ENCODE measurements around the gene PRKCH. TPM values are rescaled to one million over a fixed set of nuclear protein-coding genes. Genes with fewer than 3 reads are reported as not detected.

Gene PRKCH
- total and polyA plus RNA-seq, 10 of the 15 experiments (the other 5 are each of a cell fraction or from before 2014, with no cell fraction given): 10.7 to 140 (median 33.2) TPM

- H3K9me3 ChIP-seq (replicated peaks; ENCODE audit: control insufficient read depth, insufficient read depth, low read length): no peaks in the 10 kb centered on the region; the same call in 2 of the 3 replicates
- no peak for FAIRE-seq
- H3K9ac ChIP-seq (ENCODE audit: control insufficient read depth, insufficient read depth, low read length): no peak overlapping the region
- ChIA-PET CTCF (no interaction called here), SMC1A (ENCODE audit: uncharacterized antibody, unreplicated experiment) (interaction anchor here (0.9 kb wide), 1 partner anchor 10 kb away, joined by 3 read pairs; no protein-coding TSS in a partner anchor), RAD21 (ENCODE audit: unreplicated experiment) (interaction anchor here (0.9 to 1.1 kb wide), 2 partner anchors 21 to 33 kb away, joined by 3 to 4 read pairs; no protein-coding TSS in a partner anchor), POLR2A (no interaction called here)
- TF ChIP-seq IRF5 (IDR thresholded peaks at IDR 0.05; ENCODE audit: borderline replicate concordance): no peak
- TF ChIP-seq ZNF384 (IDR thresholded peaks at IDR 0.05; ENCODE audit: borderline replicate concordance, low read depth, low read length): peak; percentile 60
- H3K4me2 ChIP-seq (ENCODE audit: control insufficient read depth, insufficient read depth): no peak overlapping the region
- in situ Hi-C loops (cut with MboI): no loop called here
- BruUV-seq (replicated peaks): no TSS peak
- no peaks in the 10 kb centered on the region for H4K20me1 ChIP-seq (ENCODE audit: control insufficient read depth, insufficient read depth)
- H3K4me3 ChIP-seq: no peak overlapping the region
- 92% methylated on average over 1 of the region's 1 CpG for WGBS (ENCODE audit: insufficient coverage, insufficient replicate concordance, low lambda C conversion rate, missing lambda C conversion rate)
- intact Hi-C loops (cut with micrococcal nuclease; ENCODE audit: unreplicated experiment): no loop called here
- no peak overlapping the region for H2AFZ ChIP-seq (ENCODE audit: control insufficient read depth, low read depth, low read length)
- no peaks in the 10 kb centered on the region for H3K79me2 ChIP-seq (ENCODE audit: control insufficient read depth, insufficient read depth, low read length)
- peaks cover 10% of the 10 kb centered on the region for H3K4me1 ChIP-seq (ENCODE audit: control insufficient read depth, insufficient read depth, low read length)
- no peak overlapping the region for H3K27ac ChIP-seq (ENCODE audit: control insufficient read depth, insufficient read depth)
- H3K36me3 ChIP-seq (ENCODE audit: control insufficient read depth in 2 of 2, insufficient read depth in 2 of 2, low read length in 1 of 2): no peaks in the 10 kb centered on the region
- ATAC-seq: peak; percentile 52
- H3K27me3 ChIP-seq (replicated peaks in 1 of 2; ENCODE audit: control insufficient read depth in 2 of 2, insufficient read depth in 2 of 2, low read length in 1 of 2): no peaks in the 10 kb centered on the region
- no peak for DNase-seq (ENCODE audit: low read depth, low spot score)
These were observed 278.6 kb downstream of the PRKCH start for GRCh38 chr14:61599942-61600341.

Other genes starting within 250 kb of the PRKCH start
- gene TMEM30B, start 40.2 kb upstream of the PRKCH start, total RNA-seq (2014; rRNA removed): not detected in 2 replicates
- gene TMEM30B, start 40.2 kb upstream of the PRKCH start, total RNA-seq (2014; rRNA removed; fragmentation: Illumina TruSeq; extraction: Trizol): not detected in 2 replicates
- gene TMEM30B, start 40.2 kb upstream of the PRKCH start, total RNA-seq (2021): 0.10 and 0.27 TPM in 2 replicates
- gene TMEM30B, start 40.2 kb upstream of the PRKCH start, polyA plus RNA-seq (2011; rRNA removed): not detected in 2 replicates
- not detected in 2 replicates for gene TMEM30B, start 40.2 kb upstream of the PRKCH start, polyA plus RNA-seq (2014; fragmentation: Illumina TruSeq; extraction: Trizol)
- not detected for gene TMEM30B, start 40.2 kb upstream of the PRKCH start, polyA plus RNA-seq (2014; fragmentation: Nextera tagmentation; extraction: Ambion mirVana)
- gene TMEM30B, start 40.2 kb upstream of the PRKCH start, polyA plus RNA-seq (2014; rRNA removed): not detected in 2 replicates
- not detected for gene TMEM30B, start 40.2 kb upstream of the PRKCH start, polyA plus RNA-seq (2016; fragmentation: Nextera tagmentation; extraction: Ambion mirVana)

Measured in GM12878 (cell line).